ENCODE data around the gene GSTCD. TPM values are rescaled to one million over a fixed set of nuclear protein-coding genes. Genes with fewer than 3 reads are reported as not detected.

GSTCD gene
- total RNA-seq, 1 experiment from 2014 or later, result 29.0 TPM

- peaks cover 35% of the 10 kb centered on the region for H3K4me1 ChIP-seq (ENCODE audit: insufficient read depth, low read length, poor library complexity, severe bottlenecking)
- H3K9me3 ChIP-seq (ENCODE audit: low read depth, low read length, poor library complexity, severe bottlenecking), result no peaks in the 10 kb centered on the region
- no TSS peak for BruUV-seq (replicated peaks)
- no peaks in the 10 kb centered on the region for H3K36me3 ChIP-seq (ENCODE audit: insufficient read depth, low read length, poor library complexity, severe bottlenecking)
- ChIA-PET CTCF (no interaction called here), POLR2A (ENCODE audit: low non-redundant PET) (no interaction called here)
- peak overlapping the region; percentile 61 for H3K27ac ChIP-seq (ENCODE audit: low read depth, low read length, poor library complexity, severe bottlenecking)
- intact Hi-C loops (cut with micrococcal nuclease; ENCODE audit: unreplicated experiment), result loop anchor here (2.0 to 10.0 kb wide), 3 partner anchors 481 to 1717 kb away; partner anchors contain the start of gene TET2
- TF ChIP-seq CTCF (conservative IDR thresholded peaks at IDR 0.05; ENCODE audit: low read depth, low read length), result no peak
- no peak for TF ChIP-seq EZH2 (IDR thresholded peaks at IDR 0.05; ENCODE audit: borderline replicate concordance, low read depth, low read length, poor library complexity, severe bottlenecking)
- peak overlapping the region; percentile 28 for H3K4me3 ChIP-seq (ENCODE audit: low read depth, low read length, poor library complexity, severe bottlenecking)
- peak; percentile 52 for DNase-seq (ENCODE audit: low spot score)
- no peaks in the 10 kb centered on the region for H3K27me3 ChIP-seq (replicated peaks; ENCODE audit: insufficient read depth, low read depth, low read length, poor library complexity)
Measured at GRCh38 chr4:105714071-105714521, 5.5 kb downstream of the GSTCD start.

- Histone ChIP-seq H3K27ac (ENCODE audit: low read depth, low read length, poor library complexity, severe bottlenecking) (peak overlapping the region; percentile 0), H3K4me1 (ENCODE audit: insufficient read depth, low read length, poor library complexity, severe bottlenecking) (peaks cover 31% of the 10 kb centered on the region), H3K36me3 (ENCODE audit: insufficient read depth, low read length, poor library complexity, severe bottlenecking) (peaks cover 8% of the 10 kb centered on the region), H3K4me3 (ENCODE audit: low read depth, low read length, poor library complexity, severe bottlenecking) (no peak overlapping the region), H3K9me3 (ENCODE audit: low read depth, low read length, poor library complexity, severe bottlenecking) (no peaks in the 10 kb centered on the region), H3K27me3 (replicated peaks; ENCODE audit: insufficient read depth, low read depth, low read length, poor library complexity) (no peaks in the 10 kb centered on the region)
- intact Hi-C loops (cut with micrococcal nuclease; ENCODE audit: unreplicated experiment), result loop anchor here (2.0 to 10.0 kb wide), 3 partner anchors 480 to 1718 kb away; partner anchors contain the start of gene TET2
- no peak for TF ChIP-seq EZH2 (IDR thresholded peaks at IDR 0.05; ENCODE audit: borderline replicate concordance, low read depth, low read length, poor library complexity, severe bottlenecking)
- no peak for TF ChIP-seq CTCF (conservative IDR thresholded peaks at IDR 0.05; ENCODE audit: low read depth, low read length)
- CTCF ChIA-PET, result interaction anchor here (0.7 to 0.8 kb wide), 3 partner anchors 194 to 1718 kb away, joined by 3 to 6 read pairs (median 3); no protein-coding TSS in a partner anchor
- no TSS peak for BruUV-seq (replicated peaks)
- POLR2A ChIA-PET (ENCODE audit: low non-redundant PET), result interaction anchor here (0.8 kb wide), 1 partner anchor 170 kb away, joined by 3 read pairs; no protein-coding TSS in a partner anchor
- no peak for DNase-seq (ENCODE audit: low spot score)
Measured at GRCh38 chr4:105714932-105715331, 6.3 kb downstream of the GSTCD start.

GRCh38 chr4:105715692-105716278, 7.2 kb downstream of the GSTCD start:
- CTCF ChIA-PET, result interaction anchor here (0.7 to 0.8 kb wide), 3 partner anchors 195 to 1719 kb away, joined by 3 to 6 read pairs (median 3); no protein-coding TSS in a partner anchor

More at GRCh38 chr4:105715692-105716278, 7.2 kb downstream of the GSTCD start:
- POLR2A ChIA-PET (ENCODE audit: low non-redundant PET), result interaction anchor here (0.8 kb wide), 1 partner anchor 171 kb away, joined by 3 read pairs; no protein-coding TSS in a partner anchor
- peak; percentile 74 for DNase-seq (ENCODE audit: low spot score)
- no TSS peak for BruUV-seq (replicated peaks)
- Histone ChIP-seq H3K9me3 (ENCODE audit: low read depth, low read length, poor library complexity, severe bottlenecking) (no peaks in the 10 kb centered on the region), H3K4me1 (ENCODE audit: insufficient read depth, low read length, poor library complexity, severe bottlenecking) (peaks cover 31% of the 10 kb centered on the region), H3K4me3 (ENCODE audit: low read depth, low read length, poor library complexity, severe bottlenecking) (no peak overlapping the region), H3K27ac (ENCODE audit: low read depth, low read length, poor library complexity, severe bottlenecking) (no peak overlapping the region), H3K27me3 (replicated peaks; ENCODE audit: insufficient read depth, low read depth, low read length, poor library complexity) (no peaks in the 10 kb centered on the region), H3K36me3 (ENCODE audit: insufficient read depth, low read length, poor library complexity, severe bottlenecking) (peaks cover 12% of the 10 kb centered on the region)
- intact Hi-C loops (cut with micrococcal nuclease; ENCODE audit: unreplicated experiment), result loop anchor here (2.0 to 10.0 kb wide), 2 partner anchors 479 to 569 kb away; partner anchors contain the start of gene TET2
- TF ChIP-seq EZH2 (IDR thresholded peaks at IDR 0.05; ENCODE audit: borderline replicate concordance, low read depth, low read length, poor library complexity, severe bottlenecking) (no peak), CTCF (conservative IDR thresholded peaks at IDR 0.05; ENCODE audit: low read depth, low read length) (peak; percentile 64)
